HG02840 (cell line): ENCODE measurements around the gene VCL.
"Not testable (repeated sequence)": the region's sequence is repeated elsewhere in the genome, so short reads cannot be mapped to it uniquely, and the experiment has no call there.

ENCODE experiments used
- ATAC-seq: cut with Tn5 transposase; IDR thresholded peaks from one replicate; pipeline ENCODE4 v1.9.1; 2021; ENCODE audit warnings: mild to moderate bottlenecking, moderate library complexity, moderate number of reproducible peaks; ENCODE audit not compliant: unreplicated experiment, low FRiP score

Gene VCL

DNA sequence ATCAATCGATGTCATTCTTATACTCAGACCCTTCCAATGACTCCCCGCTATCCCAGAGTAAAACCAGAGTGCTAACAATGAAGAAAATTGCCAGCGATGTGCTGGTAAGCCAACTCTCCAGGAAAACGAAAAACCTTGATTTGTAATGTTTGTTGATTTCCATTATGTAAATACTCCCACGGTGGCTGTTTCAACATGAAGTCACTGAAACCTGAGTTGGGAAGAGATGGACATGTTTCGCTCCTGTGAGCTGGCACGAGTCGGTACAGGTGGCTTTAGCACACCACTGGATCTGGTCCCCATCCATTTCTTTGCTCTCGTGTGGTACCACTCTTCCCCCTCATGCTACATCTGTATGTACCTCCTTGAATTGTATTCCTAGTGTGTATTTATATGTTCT lies 99.9 kb downstream of the VCL start:
- no peak for ATAC-seq

DNA sequence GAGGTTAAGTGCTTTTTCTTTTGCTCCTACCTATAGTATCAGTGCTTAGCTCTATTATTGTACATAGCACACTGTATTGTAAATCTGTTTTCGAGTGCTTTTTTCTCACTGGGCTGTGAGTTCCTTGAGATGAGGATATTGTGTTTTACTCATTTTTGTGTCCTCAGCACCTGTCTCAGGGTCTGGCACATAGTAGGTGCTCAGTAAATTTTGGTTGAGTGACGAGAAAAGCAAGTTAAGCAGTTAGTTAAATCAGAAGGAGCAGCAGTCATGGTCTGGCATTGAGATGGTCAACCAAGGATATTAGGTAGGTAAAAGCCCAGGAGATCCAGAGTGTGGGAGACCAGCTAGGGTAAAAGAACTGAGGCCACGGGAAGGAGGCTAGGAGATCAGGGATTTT lies 101.5 kb downstream of the VCL start:
- no peak for ATAC-seq

DNA sequence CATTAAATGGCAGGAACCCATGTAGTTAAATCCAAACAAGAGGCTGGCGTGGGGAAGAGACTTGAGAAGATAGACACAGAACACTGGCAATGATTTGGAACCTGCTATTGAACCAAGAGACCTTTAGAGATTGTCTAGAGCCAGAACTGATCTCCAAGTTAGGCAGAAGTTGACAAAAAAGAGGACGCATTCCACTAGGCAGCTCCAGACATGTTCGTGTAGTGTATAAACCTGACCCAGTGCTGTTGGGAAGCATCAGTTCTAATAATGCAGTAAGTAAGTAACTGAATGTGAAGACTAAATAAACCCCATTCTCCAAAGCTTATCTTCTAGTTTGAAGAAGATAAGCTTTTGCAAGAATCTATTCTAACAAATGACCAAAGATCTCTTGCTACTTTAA lies 101.9 kb downstream of the VCL start:
- no peak for ATAC-seq

DNA sequence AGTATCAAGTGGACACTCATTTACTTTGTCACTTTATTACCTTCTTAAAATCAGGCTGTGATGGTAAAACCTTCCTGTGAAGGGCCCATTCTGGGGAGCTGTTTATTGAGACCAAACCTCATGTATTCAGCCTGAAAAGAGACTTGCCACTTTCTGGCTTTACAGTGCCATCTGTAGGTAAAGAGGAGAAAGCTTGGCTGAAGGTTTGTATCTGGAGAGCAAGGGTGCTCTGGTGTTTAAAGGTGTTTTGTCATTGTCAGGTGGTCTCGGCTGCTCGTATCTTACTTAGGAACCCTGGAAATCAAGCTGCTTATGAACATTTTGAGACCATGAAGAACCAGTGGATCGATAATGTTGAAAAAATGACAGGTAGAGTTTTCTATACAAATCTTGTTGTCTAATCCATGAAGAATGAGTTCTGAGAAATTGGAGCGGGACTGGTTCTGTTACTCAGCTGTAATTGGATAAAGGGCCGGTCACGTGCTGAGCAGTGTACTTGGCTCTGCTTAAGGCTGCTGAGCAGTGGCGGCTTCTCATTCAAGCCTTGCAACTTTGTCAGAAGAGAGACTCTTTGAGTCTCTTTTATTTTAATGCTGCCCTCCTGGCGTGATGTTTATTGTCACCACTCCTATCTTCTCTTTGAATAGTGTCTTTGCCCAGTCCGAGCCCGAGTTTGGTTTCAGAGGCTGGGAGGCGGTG lies 105.8 kb downstream of the VCL start:
- ATAC-seq = no peak

GRCh38 chr10:74104480-74104879 lies 106.6 kb downstream of the VCL start:
- ATAC-seq = no peak

DNA sequence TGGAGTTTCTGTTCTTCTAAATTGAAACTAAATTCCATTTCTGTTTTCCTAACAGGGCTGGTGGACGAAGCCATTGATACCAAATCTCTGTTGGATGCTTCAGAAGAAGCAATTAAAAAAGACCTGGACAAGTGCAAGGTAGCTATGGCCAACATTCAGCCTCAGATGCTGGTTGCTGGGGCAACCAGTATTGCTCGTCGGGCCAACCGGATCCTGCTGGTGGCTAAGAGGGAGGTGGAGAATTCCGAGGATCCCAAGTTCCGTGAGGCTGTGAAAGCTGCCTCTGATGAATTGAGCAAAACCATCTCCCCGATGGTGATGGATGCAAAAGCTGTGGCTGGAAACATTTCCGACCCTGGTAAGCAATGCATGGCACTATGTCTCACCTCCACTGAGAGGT lies 107.1 kb downstream of the VCL start:
- no peak for ATAC-seq

GRCh38 chr10:74107391-74107790 lies 109.5 kb downstream of the VCL start:
- no peak for ATAC-seq

GRCh38 chr10:74109452-74109851 lies 111.5 kb downstream of the VCL start:
- no peak for ATAC-seq

DNA sequence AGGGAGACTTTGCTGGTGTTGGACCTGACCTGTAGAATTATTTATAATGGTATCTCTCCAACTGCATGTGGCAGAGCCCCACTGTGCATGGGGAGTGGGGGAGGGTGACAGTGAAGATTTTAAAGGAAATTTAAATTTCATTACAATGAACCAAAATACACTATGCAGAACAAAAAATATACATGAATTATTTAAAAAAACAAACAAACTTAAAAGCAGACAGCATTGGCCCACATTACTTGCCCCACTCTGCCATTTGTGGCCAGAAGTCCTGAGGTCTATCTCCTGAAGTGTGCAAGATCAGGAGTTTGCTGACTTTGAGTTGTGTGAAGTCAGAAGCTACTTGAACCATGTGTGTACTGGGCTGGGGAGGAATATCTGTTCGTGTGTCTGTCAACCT lies 112.2 kb downstream of the VCL start:
- no peak for ATAC-seq

DNA sequence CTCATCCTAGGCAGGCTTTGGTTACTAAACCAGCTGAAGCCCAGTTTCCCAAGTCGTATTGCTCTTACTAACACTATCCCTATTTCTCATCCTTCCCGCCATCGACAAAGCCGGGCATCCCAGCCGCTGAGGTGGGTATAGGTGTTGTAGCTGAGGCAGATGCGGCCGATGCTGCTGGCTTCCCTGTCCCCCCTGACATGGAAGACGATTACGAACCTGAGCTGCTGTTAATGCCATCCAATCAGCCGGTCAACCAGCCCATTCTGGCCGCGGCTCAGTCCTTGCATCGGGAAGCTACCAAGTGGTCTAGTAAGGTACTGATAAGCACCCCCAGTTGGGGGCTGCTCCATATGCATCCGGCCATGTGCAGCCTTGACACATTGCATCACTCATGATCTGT lies 113.9 kb downstream of the VCL start:
- no peak for ATAC-seq

DNA sequence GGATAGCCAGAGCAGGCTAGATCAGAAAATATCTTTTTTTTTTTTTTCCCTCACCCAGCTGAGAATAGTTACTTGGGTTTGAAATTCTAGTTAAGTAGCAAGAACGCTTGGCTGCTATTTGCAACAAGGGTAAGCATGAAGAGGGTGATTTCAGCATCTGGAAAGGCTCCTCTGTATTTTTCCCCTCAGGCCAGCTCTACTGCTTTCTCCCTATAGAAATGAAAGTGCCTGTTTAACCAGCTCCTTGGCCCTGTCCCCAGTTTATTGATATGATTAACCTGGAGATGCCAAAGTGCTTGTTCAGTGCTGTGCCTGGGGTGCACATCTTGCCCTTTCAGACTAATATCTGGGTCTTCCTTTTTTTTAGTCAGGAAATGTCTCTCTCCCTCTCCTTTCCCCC lies 115.6 kb downstream of the VCL start:
- ATAC-seq = no peak

- ATAC-seq = no peak
Observed at GRCh38 chr10:74114041-74114448, 116.1 kb downstream of the VCL start.

GRCh38 chr10:74117738-74118137 lies 119.8 kb downstream of the VCL start:
- no peak for ATAC-seq

DNA sequence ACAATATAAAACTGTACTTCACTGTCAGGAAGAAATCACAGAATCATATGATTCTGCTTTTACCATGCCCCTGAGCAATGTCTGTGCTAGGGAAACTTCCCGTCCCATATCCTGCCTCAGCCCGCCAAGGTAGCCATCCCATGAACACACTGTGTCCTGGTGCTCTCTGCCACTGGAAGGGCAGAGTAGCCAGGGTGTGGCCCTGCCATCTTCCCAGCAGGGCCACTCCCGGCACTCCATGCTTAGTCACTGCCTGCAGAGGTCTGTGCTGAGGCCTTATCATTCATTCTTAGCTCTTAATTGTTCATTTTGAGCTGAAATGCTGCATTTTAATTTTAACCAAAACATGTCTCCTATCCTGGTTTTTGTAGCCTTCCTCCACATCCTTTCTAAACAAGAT lies 120.9 kb downstream of the VCL start:
- ATAC-seq = no peak

GRCh38 chr10:74120911-74121310 lies 123.0 kb downstream of the VCL start:
- ATAC-seq = no peak

DNA sequence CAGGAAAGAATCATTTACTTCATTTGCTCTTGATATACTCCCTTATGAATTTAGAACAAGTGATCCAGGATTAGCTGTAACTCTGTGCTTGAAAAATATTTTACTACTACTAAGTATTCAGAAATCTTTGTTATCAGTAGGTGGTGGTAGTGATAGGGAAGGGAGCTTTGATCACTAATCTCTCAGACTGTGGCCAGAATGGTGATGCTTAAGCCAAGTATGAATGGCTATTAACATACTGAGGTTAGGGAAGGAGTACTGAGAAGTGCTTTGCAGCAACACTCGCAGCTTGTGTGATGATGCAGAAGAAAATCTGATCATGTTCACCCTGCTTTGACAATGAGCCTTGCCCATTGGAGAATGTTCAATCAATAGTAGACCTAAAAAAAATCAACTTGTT lies 123.5 kb downstream of the VCL start:
- no peak for ATAC-seq

DNA sequence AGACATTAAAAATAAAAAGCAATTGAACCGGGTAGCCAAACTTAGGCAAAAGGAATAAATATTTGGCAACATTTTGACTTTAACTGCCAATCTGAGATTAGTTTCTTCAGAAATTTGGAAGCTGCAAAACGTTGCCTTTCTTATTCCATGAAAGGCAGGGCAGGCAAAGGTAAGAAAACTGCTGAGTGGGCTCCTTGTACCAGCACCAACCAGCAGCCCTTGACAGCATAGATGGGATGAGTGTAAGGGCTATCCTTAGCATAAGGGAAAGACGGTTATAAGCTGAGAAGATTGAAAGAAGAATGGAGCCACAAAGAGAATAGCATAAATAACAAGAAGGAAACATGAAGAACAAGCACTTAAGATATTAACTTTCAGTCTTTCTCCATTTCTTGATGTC lies 124.1 kb downstream of the VCL start:
- no peak for ATAC-seq

DNA sequence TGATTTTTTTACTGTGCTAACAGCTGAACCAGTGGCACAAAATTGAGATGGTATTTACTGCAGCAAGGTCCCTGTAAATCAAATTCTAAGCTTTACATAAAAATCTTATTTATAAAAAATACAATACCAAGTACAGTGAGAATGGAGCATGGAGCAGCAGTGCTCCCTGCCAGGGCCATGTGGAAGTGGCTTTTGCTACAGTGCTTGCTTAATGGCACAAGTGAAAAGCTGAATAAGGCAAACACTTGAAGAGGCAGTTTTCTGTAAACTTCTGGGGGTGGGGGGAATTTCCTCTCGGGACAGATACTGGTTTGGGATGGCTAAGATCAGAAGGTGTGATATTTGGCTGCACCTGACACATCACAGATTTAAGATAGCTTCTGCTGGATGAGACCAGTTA lies 125.2 kb downstream of the VCL start:
- no peak for ATAC-seq

- ATAC-seq = no peak
Observed at GRCh38 chr10:74133923-74134820, 136.3 kb downstream of the VCL start.

DNA sequence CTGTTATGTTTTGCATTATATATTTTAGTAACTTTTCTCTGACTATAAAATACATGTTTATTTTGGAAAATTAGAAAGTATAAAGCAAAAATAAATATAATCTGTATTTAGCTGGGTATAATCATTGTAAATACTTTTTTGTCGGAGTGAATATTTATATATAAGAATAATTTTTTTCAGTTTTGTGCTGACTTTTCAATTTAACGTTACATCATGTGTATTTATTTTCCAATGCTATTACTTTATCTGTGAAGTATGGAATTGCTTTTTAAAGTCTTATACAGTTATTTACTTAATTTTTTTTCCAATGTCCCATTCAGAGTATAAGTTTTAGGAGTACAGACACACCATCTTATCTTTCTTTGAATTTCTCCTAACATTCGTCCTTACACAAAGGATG lies 137.5 kb downstream of the VCL start:
- ATAC-seq = no peak

GRCh38 chr10:74137992-74138391 lies 140.1 kb downstream of the VCL start:
- no peak for ATAC-seq

- not testable (repeated sequence) for ATAC-seq
Observed at GRCh38 chr10:74138596-74138995, 140.7 kb downstream of the VCL start.
